HepG2 (cell line): Measurements from ENCODE around the gene SLX9. TPM values are rescaled to one million over a fixed set of nuclear protein-coding genes. Genes with fewer than 3 reads are reported as not detected.

Experiments
- AKAP8 ChIP-seq: sonication (generic); formaldehyde crosslinking; IDR thresholded peaks from 2 replicates; pipeline ENCODE4 v1.5.1; 2020; ENCODE audit warnings: mild to moderate bottlenecking, missing genetic modification reagents
- GABPB1 ChIP-seq: IDR thresholded peaks from 2 replicates; pipeline ENCODE4 v1.6.1; 2016; ENCODE audit warnings: mild to moderate bottlenecking, missing genetic modification reagents, moderate library complexity, missing compliant biosample characterization
- HNF4A ChIP-seq: sonication (generic); formaldehyde crosslinking; IDR thresholded peaks from 2 replicates; pipeline ENCODE4 v1.4.0; 2020; ENCODE audit warnings: missing genetic modification reagents
- LCORL ChIP-seq, 2 experiments: fragments of 450-650 bp in 1 of 2; sonication (generic) in 1 of 2; formaldehyde crosslinking in 1 of 2; IDR thresholded peaks; 2 replicates each; pipeline versions ENCODE4 v1.5.0 to v1.6.1; 2017 to 2020; ENCODE audit warnings: antibody characterized with exemption in 1 of 2, missing genetic modification reagents in 1 of 2
- SIX1 ChIP-seq: sonication (generic); formaldehyde crosslinking; IDR thresholded peaks from 2 replicates; pipeline ENCODE4 v1.4.0; 2020; ENCODE audit warnings: missing genetic modification reagents, borderline replicate concordance
- SMYD3 ChIP-seq: sonication (generic); formaldehyde crosslinking; IDR thresholded peaks from 2 replicates; pipeline ENCODE4 v1.8.1; 2023; ENCODE audit warnings: mild to moderate bottlenecking, missing genetic modification reagents
- TBX2 ChIP-seq: sonication (generic); formaldehyde crosslinking; IDR thresholded peaks from 2 replicates; pipeline ENCODE4 v1.5.0; 2020; ENCODE audit warnings: missing genetic modification reagents, mild to moderate bottlenecking, borderline replicate concordance
- TOE1 ChIP-seq: sonication (generic); formaldehyde crosslinking; IDR thresholded peaks from 2 replicates; pipeline ENCODE4 v1.4.0; 2020; ENCODE audit warnings: mild to moderate bottlenecking, missing genetic modification reagents
- ZFAT ChIP-seq: sonication (generic); formaldehyde crosslinking; conservative IDR thresholded peaks from 2 replicates; pipeline ENCODE4 v1.8.1; 2023; ENCODE audit warnings: missing genetic modification reagents, inconsistent platforms
- ZNF33A ChIP-seq: sonication (generic); formaldehyde crosslinking; IDR thresholded peaks from 2 replicates; pipeline ENCODE4 v1.5.1; 2020; ENCODE audit warnings: missing genetic modification reagents, mild to moderate bottlenecking, moderate library complexity, borderline replicate concordance
- ZNF781 ChIP-seq: sonication (generic); formaldehyde crosslinking; IDR thresholded peaks from 2 replicates; pipeline ENCODE4 v1.5.1; 2020; ENCODE audit warnings: borderline replicate concordance, mild to moderate bottlenecking, missing genetic modification reagents; ENCODE audit errors: not compliant biosample characterization
- polyA plus RNA-seq, 8 experiments: library from polyadenylated mRNA; depleted of rRNA in 3 of 8; stranded (reverse) in 7 of 8; unstranded in 1 of 8; fragments of >200 nt; fragmentation: Illumina TruSeq in 4 of 8; extraction: Trizol in 4 of 8; gene quantifications; 2 replicates each; pipeline versions ENCODE4 v1.2.1 to v1.2.3, GENCODE V29; 2011 to 2016; ENCODE audit warnings: low read depth in 4 of 8, missing spikeins in 1 of 8, mixed read lengths in 1 of 8; ENCODE audit not compliant: insufficient read depth in 1 of 8
- total RNA-seq, 5 experiments: library from RNA; depleted of rRNA; stranded (reverse); fragments of >200 nt; fragmentation: Illumina TruSeq; extraction: Trizol; gene quantifications; 2 replicates each; pipeline ENCODE4 v1.2.3, GENCODE V29; 2016; ENCODE audit warnings: low read depth in 1 of 5
- TF ChIP-seq, protein P1 (sequence below): sonication (generic); formaldehyde crosslinking; IDR thresholded peaks from 2 replicates; pipeline ENCODE4 v1.4.0; 2020; ENCODE audit warnings: missing genetic modification reagents
- TF ChIP-seq, protein P2 (sequence below): IDR thresholded peaks from 2 replicates; pipeline ENCODE4 v1.6.1; 2016; ENCODE audit warnings: mild to moderate bottlenecking, missing biosample characterization, missing genetic modification reagents
- TF ChIP-seq, protein P3 (sequence below): sonication (generic); formaldehyde crosslinking; IDR thresholded peaks from 2 replicates; pipeline ENCODE4 v1.4.0; 2020; ENCODE audit warnings: mild to moderate bottlenecking, missing genetic modification reagents
- TF ChIP-seq, protein P4 (sequence below), 2 experiments: sonication (generic) in 1 of 2; formaldehyde crosslinking in 1 of 2; IDR thresholded peaks; 2 replicates each; pipeline versions ENCODE4 v1.5.1 to v1.6.1; 2011 to 2020; ENCODE audit warnings: borderline replicate concordance in 1 of 2, low read depth in 1 of 2, low read length in 1 of 2, mild to moderate bottlenecking in 1 of 2, missing genetic modification reagents in 1 of 2, moderate library complexity in 1 of 2
- TF ChIP-seq, protein P5 (sequence below): sonication (generic); formaldehyde crosslinking; IDR thresholded peaks from 2 replicates; pipeline ENCODE4 v1.5.1; 2020; ENCODE audit warnings: mild to moderate bottlenecking, missing genetic modification reagents, moderate library complexity

The SLX9 gene
- total and polyA plus RNA-seq, 2 of the 13 experiments (the other 11 are each of a cell fraction or from before 2014, with no cell fraction given), result 21.0 to 47.1 TPM

DNA sequence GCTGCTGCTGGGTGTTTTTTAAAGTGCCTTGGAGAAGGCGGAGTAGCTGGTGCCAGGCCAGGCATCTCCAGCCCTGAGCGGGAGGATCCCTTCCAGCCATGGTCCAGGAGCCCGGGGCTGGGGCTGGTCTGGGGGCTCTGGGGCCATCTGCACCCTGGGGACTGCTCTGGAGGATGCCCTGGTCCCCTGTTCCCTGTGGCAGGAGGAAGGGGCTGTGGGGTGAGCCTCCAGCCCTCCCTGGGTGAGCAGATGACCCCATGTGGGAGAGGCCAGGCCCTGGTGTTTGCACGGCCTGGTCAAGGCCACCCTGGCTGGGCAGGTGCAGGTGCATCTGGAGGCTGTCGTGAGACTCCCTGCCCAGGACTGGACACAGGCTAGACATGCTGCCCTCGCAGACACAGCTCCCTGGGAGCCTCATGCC lies 56.7 kb downstream of the SLX9 start (continued):
- TF ChIP-seq, protein P1, sequence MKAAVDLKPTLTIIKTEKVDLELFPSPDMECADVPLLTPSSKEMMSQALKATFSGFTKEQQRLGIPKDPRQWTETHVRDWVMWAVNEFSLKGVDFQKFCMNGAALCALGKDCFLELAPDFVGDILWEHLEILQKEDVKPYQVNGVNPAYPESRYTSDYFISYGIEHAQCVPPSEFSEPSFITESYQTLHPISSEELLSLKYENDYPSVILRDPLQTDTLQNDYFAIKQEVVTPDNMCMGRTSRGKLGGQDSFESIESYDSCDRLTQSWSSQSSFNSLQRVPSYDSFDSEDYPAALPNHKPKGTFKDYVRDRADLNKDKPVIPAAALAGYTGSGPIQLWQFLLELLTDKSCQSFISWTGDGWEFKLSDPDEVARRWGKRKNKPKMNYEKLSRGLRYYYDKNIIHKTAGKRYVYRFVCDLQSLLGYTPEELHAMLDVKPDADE (CRISPR knock-in tag), result no peak
- TF ChIP-seq TOE1 (CRISPR knock-in tag), result no peak
- no peak for TF ChIP-seq LCORL (IDR thresholded peaks at IDR 0.05)
- TF ChIP-seq LCORL (CRISPR knock-in tag; IDR thresholded peaks at IDR 0.05), result no peak
- no peak for TF ChIP-seq TBX2 (CRISPR knock-in tag)
- TF ChIP-seq, protein P2, sequence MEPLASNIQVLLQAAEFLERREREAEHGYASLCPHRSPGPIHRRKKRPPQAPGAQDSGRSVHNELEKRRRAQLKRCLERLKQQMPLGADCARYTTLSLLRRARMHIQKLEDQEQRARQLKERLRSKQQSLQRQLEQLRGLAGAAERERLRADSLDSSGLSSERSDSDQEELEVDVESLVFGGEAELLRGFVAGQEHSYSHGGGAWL (CRISPR knock-in tag), result no peak
- no peak for TF ChIP-seq ZFAT (CRISPR knock-in tag)
- TF ChIP-seq AKAP8, result no peak
- no peak for TF ChIP-seq GABPB1
- TF ChIP-seq, protein P3, sequence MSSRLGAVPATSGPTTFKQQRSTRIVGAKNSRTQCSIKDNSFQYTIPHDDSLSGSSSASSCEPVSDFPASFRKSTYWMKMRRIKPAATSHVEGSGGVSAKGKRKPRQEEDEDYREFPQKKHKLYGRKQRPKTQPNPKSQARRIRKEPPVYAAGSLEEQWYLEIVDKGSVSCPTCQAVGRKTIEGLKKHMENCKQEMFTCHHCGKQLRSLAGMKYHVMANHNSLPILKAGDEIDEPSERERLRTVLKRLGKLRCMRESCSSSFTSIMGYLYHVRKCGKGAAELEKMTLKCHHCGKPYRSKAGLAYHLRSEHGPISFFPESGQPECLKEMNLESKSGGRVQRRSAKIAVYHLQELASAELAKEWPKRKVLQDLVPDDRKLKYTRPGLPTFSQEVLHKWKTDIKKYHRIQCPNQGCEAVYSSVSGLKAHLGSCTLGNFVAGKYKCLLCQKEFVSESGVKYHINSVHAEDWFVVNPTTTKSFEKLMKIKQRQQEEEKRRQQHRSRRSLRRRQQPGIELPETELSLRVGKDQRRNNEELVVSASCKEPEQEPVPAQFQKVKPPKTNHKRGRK (CRISPR knock-in tag), result no peak
- TF ChIP-seq ZNF33A (CRISPR knock-in tag), result no peak
- peak; percentile 33; the same call in 1 of the 2 replicates for TF ChIP-seq HNF4A
- TF ChIP-seq SIX1, result no peak
- no peak for TF ChIP-seq ZNF781 (CRISPR knock-in tag)
- no peak for TF ChIP-seq SMYD3 (CRISPR knock-in tag)
- TF ChIP-seq, protein P4, sequence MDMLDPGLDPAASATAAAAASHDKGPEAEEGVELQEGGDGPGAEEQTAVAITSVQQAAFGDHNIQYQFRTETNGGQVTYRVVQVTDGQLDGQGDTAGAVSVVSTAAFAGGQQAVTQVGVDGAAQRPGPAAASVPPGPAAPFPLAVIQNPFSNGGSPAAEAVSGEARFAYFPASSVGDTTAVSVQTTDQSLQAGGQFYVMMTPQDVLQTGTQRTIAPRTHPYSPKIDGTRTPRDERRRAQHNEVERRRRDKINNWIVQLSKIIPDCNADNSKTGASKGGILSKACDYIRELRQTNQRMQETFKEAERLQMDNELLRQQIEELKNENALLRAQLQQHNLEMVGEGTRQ (IDR thresholded peaks at IDR 0.05; ENCODE audit: low read depth, low read length), result no peak
- TF ChIP-seq, protein P4 (CRISPR knock-in tag; IDR thresholded peaks at IDR 0.05; ENCODE audit: borderline replicate concordance), result no peak
- TF ChIP-seq, protein P5, sequence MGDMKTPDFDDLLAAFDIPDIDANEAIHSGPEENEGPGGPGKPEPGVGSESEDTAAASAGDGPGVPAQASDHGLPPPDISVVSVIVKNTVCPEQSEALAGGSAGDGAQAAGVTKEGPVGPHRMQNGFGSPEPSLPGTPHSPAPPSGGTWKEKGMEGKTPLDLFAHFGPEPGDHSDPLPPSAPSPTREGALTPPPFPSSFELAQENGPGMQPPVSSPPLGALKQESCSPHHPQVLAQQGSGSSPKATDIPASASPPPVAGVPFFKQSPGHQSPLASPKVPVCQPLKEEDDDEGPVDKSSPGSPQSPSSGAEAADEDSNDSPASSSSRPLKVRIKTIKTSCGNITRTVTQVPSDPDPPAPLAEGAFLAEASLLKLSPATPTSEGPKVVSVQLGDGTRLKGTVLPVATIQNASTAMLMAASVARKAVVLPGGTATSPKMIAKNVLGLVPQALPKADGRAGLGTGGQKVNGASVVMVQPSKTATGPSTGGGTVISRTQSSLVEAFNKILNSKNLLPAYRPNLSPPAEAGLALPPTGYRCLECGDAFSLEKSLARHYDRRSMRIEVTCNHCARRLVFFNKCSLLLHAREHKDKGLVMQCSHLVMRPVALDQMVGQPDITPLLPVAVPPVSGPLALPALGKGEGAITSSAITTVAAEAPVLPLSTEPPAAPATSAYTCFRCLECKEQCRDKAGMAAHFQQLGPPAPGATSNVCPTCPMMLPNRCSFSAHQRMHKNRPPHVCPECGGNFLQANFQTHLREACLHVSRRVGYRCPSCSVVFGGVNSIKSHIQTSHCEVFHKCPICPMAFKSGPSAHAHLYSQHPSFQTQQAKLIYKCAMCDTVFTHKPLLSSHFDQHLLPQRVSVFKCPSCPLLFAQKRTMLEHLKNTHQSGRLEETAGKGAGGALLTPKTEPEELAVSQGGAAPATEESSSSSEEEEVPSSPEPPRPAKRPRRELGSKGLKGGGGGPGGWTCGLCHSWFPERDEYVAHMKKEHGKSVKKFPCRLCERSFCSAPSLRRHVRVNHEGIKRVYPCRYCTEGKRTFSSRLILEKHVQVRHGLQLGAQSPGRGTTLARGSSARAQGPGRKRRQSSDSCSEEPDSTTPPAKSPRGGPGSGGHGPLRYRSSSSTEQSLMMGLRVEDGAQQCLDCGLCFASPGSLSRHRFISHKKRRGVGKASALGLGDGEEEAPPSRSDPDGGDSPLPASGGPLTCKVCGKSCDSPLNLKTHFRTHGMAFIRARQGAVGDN (CRISPR knock-in tag), result peak; percentile 44
